ENCODE measurements around the gene TNNC1.

Gene TNNC1

DNA sequence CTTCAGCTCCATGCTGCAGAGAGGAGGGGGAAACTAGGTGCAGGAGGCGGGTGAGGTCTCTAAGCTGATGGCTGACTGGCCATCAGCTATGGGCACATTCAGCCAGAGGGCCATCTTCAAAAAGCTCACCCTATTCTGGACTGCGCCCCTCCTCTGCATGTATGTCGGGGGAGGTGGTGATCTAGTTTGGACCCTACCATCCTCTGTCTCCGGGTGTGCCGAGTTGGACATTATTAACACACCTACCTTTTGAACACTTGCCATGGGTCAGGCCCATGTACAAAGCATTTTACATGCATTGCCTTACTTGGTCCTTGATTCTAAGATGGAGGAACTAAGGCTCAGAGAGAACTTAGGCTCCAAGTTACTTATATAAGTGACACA, 3.0 kb upstream of the TNNC1 start:
- DNase-seq = no peak

DNA sequence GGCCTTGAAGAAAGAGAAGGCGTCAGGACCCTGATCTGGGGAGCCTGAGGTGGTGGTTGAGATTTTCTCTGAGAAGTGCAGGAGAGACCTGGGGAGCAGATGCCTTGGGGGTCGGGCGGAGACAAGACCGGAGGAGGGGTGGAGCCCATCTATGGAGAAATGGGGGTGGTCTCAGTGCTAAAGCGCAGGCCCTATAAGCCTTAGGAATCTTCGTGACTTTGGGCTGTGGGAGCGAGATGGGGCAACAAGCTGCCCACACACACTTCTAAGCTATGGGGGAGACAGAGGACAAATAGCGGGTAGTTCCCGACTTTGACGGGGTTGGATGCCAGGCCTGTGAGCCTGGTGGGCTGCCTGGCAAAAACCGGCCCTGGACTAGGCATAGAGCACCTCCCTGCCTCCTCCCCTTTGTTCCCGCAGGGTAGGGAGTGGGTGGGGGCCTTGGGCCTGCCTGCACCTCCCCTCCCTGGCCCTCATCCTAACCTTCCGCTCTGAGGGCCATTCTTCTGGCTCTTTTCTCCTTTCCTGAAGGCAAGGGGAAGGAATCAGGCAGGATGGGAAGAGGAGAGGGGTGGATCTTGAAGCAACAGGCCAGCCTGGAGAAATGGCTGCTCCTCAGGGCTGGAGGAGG, 2.4 kb upstream of the TNNC1 start:
- no peak for DNase-seq

DNA sequence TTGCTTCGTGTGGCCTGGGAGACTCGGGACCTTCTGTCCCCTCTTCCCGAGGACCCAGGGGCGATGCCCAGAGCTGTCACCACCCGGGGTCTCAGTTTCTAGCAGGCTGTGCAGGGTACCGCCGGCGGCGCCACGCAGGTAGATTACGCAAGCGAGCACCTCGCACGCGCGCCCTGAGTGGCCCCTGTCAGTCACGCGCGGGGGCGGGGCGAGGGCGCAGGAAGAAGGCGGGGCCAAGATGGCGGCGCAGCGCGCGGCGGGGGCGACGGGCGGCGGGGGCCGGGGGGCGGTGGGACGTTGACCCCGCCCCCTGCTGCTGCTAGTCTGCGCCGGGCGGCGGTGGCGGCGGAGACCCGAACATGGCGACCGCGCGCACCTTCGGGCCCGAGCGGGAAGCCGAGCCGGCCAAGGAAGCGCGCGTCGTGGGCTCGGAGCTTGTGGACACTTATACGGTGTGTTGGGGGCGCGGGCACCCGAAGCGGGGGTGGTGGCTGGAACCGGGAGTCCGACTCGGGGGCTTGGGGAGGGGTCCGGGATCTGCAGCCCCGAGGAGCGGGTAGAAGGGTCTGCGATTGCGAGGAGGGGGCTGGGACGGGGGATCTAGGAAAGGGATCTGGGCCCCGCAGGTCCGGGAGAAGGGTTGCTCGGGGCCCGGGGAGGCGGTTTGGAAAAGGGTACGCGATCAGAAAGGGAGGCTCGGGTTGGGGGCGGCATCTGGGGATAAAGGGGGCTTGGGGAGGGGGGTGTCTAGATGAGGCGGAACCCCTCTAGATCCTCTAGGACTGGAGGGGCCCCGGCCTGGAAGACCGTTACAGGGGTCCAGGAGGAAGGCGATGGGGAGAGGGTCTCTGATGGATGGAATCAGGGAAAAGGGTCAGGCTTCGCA, 1.7 kb upstream of the TNNC1 start, which contains the start of gene NISCH:
NISCH (plus strand) TSS at position 322 of the 886 bp plus-strand sequence; CDS start at position 360, 38 bp downstream.
- peak; percentile 95 for DNase-seq

DNA sequence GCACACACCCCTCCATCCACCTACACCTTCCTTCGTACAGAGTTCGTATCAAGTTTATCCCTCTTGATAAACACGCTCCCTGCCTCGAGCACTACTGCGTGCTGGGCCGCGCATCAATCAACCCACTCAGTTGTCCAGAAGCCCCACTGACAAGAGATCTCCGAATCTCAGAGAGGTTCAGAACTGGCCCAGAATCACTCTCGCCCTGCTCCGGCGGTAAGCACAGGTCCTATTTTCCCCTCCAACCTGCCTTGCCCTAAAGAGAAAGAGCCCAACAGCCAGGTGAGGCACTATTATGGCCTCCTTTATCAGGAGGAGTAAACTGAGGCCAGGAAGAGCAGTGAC, 1.1 kb upstream of the TNNC1 start:
- no peak for DNase-seq

DNA sequence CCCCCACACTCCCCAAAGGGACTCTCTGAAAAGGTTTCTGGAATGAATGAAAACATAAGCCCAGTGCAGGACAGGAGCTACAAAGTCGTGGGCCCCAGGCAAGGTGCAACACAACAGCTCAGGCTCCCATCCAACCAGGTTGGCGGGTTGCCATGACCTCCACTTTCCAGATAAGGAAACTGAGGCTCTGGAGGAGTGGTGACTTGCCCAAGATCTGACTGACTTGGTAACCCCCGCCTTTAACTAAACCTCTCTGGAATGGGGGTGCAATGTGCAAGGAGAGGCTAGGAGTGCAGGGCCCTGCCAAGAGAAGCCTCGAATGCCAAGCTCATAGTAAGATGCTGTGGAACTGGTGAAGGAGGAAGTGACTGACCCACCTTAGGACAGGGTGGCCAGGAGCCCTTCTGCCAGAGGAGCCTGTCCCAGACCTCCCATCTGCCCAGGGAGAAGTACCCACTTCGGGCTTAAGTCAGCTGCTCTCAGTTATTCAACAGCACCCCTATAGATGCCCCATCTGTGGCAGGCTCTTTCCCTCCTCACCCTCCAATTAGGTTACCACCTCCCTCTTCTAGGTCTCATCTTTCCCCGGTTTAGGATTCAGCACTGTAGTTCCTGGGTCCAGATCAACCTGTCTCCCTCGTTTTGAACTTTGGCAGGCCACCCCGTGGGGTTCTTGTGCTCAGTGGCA, 553 bp upstream of the TNNC1 start:
- DNase-seq = no peak

DNA sequence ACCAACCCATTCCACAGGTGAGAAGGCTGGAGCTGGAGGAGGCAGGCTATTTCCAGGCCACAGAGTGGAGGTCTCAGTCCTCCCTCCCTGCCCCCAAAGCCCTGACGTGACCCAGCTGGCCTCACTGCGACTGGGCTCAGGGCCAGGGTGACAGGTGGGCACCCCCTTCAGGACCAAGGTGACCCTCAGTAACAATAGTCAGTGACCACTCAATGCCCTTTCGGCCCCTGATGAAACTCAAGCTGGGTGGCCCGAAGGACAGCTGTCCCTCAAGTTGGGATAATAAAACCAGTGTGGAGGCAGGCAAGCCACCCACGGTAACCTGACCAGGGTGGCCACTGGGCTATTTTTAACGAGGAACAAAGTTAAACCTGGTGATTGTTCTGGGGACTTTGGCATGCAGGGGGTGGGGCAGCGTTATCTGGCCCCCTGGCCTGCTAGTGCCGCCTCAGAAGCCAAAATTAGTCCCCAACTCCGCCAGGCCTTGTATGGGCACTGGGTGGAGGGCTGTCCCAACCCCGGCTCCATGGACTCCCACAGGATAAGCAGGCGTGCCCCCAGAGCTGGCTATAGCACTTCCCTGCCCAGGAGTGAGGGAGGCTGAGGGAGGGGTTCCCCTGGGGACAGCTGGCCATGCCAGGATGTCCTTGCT, 1.1 kb downstream of the TNNC1 start:
- no peak for DNase-seq

DNA sequence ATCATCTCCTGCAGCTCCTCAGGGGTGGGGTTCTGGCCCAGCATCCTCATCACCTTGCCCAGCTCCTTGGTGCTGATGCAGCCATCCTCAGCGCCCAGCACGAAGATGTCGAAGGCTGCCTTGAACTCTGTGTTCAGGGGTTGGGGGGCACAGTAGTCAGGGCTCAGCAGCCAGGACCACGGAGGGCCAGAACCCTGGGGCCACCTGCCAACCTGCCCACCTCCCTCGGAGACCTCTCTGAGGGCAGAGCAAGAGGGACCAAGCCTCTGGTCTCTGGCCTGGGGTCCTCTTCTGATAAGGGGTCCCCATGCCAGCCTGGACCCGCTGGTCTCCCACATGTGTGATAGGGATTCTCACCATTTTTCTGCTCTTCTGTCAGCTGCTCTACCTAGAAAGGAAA, 1.7 kb downstream of the TNNC1 start:
- no peak for DNase-seq

DNA sequence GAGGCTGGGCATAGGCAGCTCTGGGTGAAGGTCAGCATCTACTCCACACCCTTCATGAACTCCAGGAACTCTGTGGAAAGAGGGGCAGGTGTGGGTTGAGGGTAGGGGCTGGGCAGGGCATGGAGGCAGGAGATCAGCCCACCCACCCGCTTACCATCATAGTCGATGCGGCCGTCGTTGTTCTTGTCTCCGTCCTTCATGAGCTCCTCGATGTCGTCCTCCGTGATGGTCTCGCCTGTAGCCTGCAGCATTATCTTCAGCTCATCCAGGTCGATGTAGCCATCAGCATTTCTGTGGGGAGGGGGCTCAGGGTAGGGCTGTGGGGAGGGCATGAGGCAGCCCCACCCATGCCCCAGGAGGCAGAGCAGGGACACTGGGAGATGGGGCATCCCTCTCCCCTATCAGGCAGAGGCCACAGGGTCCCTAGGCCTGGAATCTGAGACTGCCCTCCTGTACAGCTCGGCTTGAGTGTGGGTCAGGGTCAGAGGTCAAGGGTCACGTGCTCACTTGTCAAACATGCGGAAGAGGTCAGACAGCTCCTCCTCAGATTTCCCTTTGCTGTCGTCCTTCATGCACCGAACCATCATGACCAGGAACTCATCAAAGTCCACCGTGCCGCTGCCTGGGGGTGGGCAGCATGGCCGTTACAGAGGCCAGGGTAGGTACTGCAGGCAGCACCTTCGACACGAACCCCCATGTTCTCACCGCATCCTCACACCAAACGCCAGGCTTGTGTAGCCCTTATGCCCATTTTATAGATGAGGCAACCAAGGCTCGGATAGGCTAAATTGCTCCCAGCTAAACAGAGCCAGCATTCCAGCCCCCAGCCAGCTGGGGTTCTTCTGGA, 2.4 kb downstream of the TNNC1 start:
- no peak for DNase-seq

DNA sequence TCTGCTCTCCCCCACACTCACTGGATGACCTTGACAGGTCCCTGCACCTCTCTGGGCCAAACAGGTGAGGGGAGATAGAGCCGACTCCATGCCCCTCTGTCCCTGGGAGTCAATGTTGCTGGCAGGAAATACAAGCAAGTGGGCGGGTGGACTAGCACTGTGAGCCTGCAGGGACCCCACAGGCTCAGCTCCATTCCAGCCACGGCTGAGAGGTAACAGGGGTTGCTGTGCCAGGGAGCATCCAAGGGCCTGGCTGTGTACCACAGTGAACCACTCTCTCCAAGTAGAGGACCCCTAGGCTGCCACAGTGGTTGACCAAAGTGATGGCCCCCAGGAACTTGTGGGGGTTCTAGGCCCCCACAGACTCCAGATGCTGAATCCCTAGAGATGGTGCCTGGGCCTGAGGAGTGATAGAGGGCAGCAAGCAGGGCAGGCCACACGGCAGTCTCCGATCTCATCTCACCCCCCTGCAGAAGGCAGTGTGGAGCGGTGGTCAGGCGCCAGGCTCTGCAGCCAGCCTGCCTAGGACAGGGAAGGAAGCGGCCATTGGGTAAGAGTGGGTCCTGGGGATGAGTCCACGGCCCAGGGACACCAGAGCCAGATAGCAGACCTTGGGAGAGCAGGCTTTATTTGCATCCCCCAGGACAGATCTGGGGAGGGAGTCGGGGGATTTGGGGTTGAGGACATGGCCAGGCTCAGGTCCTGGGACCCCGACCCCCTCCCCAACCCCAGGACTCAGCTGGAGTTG, 3.2 kb downstream of the TNNC1 start:
- DNase-seq = no peak

DNA sequence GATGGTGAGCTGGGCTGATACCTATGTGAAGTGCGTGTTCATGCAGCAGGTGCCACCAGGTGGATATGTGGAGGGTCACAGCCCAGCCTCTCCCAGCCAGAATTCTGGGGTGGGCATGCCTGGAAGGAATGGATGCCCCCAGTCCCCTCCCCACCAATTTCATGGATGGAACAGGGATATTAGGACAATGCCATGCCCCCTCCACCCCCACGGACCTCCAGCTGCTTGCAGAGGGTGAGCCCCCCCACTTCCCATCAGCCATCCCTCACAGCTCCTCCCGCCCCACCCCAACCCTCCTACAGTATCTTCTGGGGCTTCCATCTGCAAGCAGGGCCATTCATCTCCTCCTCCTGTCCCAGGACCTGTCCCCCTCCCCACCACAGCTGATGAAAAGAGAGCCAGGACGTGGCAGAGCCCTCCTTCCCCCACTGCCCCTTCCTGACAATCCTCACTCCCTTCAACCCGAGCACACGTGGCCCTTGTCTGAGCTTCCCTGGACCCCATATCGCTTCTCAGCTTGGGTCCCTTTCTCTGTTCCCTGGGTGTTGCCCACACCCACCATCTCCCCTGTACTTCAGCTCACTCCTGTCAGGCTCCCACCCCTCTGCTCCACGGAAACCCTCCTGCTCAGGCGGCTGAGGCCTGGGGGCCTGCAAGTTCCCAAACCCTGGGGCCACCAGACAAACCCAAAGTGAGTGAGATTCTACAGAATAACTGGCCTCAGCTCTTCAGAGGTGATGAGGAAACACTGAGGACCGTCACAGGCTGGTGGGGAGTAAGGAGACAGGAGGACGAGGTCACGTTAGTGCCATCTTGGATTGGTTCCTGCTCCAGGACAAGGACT, 6.1 kb downstream of the TNNC1 start:
- no peak for DNase-seq

DNA sequence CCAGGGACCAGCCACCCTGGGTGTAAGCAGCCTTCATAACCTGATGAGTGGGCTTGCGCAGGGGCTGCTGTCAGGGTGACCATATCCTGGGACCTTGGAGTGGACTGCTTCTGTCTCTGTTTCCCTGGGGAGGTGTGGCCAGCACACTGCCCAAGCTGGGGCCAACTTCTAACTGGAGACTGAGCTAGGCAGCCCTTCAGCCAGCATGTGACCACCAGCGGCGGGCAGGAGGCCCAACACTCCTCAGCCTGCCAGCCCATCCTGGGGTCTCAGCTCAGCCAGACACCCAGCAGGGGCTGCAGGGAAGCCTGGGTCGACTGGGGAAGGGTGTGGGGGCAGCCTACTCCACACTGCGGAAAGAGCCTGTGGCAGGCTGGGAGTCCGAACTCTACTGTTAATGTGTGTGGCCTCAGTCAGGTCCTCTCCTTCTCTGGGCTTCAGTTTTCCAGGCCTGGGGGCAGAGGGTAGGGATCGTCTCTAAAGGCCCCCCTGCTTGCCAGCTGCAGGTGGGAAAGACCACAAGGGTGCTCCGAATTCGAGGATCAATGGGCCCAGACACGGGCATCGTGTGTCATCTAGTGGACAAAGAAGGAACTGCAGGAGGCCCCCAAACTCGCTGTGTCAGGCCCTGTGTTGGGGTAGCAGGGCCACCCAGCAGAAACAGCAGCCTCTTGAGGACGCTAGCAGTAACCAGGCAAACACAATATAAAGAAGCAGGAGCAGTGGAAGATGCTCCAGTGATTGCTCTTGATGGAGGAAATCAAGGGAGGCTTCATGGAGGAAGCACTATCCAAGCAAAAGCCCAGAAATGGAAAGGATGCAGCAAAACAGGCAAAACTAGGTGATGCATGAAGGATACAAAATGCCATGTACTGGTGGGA, 7.0 kb downstream of the TNNC1 start:
- peak; percentile 79 for DNase-seq

DNA sequence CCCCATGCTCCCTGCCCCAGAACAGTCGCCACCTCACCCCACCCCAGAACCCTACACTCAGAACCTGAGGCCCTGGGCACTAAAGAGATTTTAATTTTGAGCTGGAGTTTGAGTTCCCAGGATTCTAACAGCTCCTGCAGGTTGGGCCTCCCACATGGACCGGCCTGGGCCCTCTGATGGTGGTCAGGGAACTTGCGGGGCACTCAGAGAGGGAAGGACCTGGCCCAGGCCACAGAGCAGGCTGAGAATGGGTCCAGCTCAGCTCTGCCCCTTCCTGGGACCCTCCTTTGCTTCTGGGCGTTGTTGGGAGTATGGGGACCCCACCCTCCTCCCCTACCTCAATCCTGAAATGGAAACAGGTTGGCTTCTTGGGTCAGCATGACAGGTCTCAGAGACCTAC, 7.8 kb downstream of the TNNC1 start:
- DNase-seq = no peak

DNA sequence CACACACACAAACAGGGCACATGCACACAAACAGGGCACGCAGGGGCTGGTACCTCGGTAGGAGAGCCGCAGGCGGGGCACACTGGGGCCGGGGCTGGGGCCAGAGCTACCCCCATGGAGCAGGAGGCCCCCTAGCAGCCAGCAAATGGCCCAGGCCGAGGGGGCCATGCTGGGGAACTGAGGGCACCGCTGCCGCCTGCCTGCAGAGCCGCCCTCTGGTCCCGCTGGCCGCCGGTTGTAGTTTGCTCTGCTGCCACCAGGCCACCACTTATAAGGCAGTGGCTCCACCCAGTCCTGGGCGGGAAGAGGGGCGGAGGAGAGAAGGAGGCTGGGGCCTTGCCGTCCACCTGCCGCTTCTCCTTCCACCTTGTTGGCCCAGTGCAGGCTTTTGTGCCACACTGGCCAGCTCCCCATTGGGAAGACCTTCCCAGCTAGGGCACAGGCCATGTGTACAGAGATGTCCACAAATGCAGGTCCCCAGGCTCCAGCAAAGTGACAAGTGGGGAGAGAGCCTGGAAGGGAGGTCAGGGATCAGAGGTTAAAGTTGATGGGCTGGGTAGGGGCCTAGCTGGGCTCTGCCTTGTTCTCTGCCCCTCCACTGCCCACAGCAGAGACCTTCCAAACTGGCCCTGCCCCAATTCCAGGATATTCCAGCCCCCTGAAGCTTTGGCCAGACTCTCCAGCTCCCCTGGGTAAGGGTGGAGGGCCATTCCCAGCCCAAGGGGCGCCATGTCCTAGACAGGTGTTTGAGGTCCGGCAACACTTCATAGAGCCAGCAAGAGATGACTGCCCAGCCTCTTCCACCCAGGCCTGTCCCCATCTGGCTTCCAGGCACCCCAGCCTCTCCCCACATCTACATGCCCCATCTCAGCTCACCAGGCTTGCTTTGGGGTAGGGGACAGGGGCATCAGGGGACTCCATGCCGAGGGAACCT, 8.7 kb downstream of the TNNC1 start, which contains the start of gene SEMA3G:
SEMA3G (minus strand) TSS at position 244 of the 934 bp plus-strand sequence; CDS start at position 168, 76 bp downstream.
- DNase-seq = peak; percentile 84

DNA sequence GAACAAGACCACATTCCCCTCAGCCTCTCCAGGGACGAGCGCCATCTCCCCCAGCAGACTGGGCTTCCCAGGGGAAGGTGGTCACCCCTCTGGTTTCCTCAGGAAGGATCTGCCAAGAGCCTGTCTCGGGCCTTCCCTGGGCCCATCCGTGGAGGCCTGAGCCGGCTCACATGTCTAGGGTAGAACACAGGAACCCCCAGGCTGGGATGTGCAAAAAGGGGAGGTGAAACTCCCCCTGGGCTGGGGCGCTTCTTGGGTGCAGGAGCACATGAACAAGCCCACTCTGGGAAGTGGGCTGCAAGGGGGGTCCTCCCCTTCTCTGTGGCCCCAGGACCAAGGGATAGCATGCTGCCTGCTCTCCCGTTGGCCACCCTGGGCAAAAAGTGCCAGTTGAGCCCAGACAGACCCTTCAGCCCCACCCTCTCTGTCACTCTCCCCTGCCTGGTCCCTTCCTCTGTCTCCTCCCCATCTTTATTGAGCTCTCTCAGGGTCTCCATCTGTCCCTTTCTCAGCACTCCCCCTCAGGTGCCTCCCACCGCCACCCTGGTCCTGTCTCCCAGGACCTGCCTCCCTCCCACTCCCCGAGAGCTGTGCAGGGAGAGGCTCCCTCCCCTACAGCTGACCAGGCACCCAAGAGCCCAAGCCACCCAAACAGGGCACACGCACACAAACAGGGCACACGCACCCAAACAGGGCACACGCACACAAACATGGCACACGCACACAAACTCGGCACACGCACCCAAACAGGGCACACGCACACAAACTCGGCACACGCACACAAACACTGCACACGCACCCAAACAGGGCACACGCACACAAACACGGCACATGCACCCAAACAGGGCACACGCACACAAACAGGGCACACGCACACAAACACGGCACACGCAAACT, 9.8 kb downstream of the TNNC1 start:
- no peak for DNase-seq

DNA sequence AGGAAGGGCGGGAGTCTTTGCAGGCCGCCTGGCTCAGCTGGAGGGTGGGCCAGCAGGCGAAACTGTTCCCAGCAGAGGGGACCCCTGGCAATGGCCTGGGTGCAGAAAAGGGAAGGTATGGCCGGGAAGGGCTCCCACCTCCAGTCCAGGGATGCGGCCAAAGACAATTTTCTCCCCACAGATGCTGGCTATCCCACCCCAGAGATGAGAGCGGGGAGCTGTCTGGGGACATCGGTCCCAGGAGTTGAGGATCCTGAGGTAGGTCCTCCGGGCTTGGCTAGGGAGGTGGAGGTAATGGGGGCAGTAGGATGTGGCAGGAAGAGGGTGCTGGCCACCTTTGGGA, 10.6 kb downstream of the TNNC1 start:
- DNase-seq = no peak

DNA sequence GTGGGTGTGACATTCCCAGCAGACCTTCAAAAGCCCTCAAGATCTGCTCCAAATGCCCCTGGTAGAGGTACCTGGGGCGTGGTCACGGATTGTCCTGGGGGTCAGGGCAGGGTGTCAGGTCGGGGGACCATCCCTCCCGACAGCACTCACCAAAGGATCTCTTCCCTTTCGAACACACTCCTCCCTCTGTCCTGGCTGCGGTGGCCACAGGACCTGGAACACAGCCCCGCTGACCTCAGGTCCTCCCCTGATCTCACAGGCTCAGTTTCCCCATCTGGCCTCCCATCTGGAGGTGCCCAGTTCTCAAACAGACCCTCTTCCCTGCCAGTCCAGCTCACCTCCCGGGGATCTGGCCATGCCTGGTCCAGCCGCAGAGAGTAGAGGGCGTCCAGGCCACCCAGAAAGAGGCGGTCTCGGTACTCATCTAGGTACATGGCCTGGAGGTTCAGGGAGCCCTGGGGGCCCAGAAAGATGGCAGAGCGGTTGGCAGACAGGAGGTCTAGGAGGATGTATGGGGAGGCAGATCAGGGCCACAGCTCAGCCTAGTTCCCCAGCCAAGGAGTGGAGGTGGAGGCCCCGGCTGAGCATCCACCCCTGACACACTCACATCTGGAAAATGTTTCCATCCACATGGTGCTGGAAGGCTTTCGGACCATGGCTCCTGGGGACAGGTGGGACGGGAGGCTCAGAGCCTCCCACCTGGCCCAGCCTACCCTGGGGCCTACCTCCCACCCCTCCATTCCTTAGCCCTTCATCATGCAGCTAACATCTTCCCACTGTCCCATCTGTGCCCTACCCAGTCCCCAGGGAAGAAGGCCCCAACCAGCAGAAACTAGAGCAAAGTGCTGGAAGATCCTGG, 11.2 kb downstream of the TNNC1 start:
- no peak for DNase-seq
